DND-41 (cell line): ENCODE results near the gene TEAD1.

Experiments
- ATAC-seq: fragments of 200-7000 bp; cut with Tn5 transposase; 3 replicates; pipeline ENCODE4 v1.9.1; 2021; ENCODE audit warnings: low read depth; ENCODE audit not compliant: insufficient read depth
- DNase-seq: peaks from one replicate; pipeline ENCODE4 v3.0.0-alpha.2; 2020
- H2AFZ ChIP-seq: 2 replicates; pipeline ENCODE4 v1.6.0; 2012; ENCODE audit warnings: low read depth, low read length
- H3K27ac ChIP-seq: 2 replicates; pipeline ENCODE4 v1.5.1; 2012; ENCODE audit warnings: low read length, inconsistent platforms
- H3K27me3 ChIP-seq: fragments of 200-600 bp; sonication (generic); 2 replicates; pipeline ENCODE4 v1.6.0; 2012; ENCODE audit warnings: low read length, mild to moderate bottlenecking, inconsistent platforms; ENCODE audit not compliant: insufficient read depth, poor library complexity
- H3K36me3 ChIP-seq: 2 replicates; pipeline ENCODE4 v1.5.1; 2012; ENCODE audit warnings: low read length, inconsistent platforms; ENCODE audit not compliant: insufficient read depth
- H3K4me1 ChIP-seq: 2 replicates; pipeline ENCODE4 v1.5.1; 2012; ENCODE audit warnings: mild to moderate bottlenecking, low read length; ENCODE audit not compliant: insufficient read depth
- H3K4me2 ChIP-seq: 2 replicates; pipeline ENCODE4 v1.6.0; 2012; ENCODE audit warnings: mild to moderate bottlenecking, moderate library complexity, low read length, inconsistent platforms; ENCODE audit not compliant: insufficient read depth
- H3K4me3 ChIP-seq, 2 experiments: fragments of 200-600 bp in 1 of 2; shearing (Covaris generic) in 1 of 2; 2 replicates each; pipeline ENCODE4 v1.5.1; 2012 to 2016; ENCODE audit warnings: inconsistent platforms in 2 of 2, low read length in 2 of 2, mild to moderate bottlenecking in 2 of 2, low read depth in 1 of 2, moderate library complexity in 1 of 2
- H3K79me2 ChIP-seq: 2 replicates; pipeline ENCODE4 v1.6.0; 2012; ENCODE audit warnings: low read length, inconsistent platforms; ENCODE audit not compliant: insufficient read depth
- H3K9ac ChIP-seq: 2 replicates; pipeline ENCODE4 v1.6.0; 2012; ENCODE audit warnings: low read depth, mild to moderate bottlenecking, inconsistent platforms, low read length, moderate library complexity
- H3K9me3 ChIP-seq: 2 replicates; pipeline ENCODE4 v1.5.1; 2012; ENCODE audit warnings: low read length, moderate library complexity, mild to moderate bottlenecking, inconsistent platforms; ENCODE audit not compliant: insufficient read depth, severe bottlenecking
- H4K20me1 ChIP-seq: 2 replicates; pipeline ENCODE4 v1.6.0; 2012; ENCODE audit warnings: low read length; ENCODE audit not compliant: insufficient read depth
- CTCF ChIP-seq: IDR thresholded peaks from 2 replicates; pipeline ENCODE4 v1.5.1; 2012; ENCODE audit warnings: borderline replicate concordance, low read length, moderate library complexity, mild to moderate bottlenecking; ENCODE audit not compliant: poor library complexity, severe bottlenecking; ENCODE audit errors: extremely low read depth
- EZH2 ChIP-seq: IDR thresholded peaks from 3 replicates; pipeline ENCODE4 v1.6.1; 2012; ENCODE audit warnings: borderline replicate concordance, low read depth, mild to moderate bottlenecking, moderate library complexity, low read length, inconsistent platforms; ENCODE audit not compliant: severe bottlenecking

The TEAD1 gene

GRCh38 chr11:12674936-12675696, 895 bp downstream of the TEAD1 start:
- Histone ChIP-seq H3K9me3 (no peaks in the 10 kb centered on the region), H2AFZ (no peak overlapping the region), H3K4me1 (no peaks in the 10 kb centered on the region), H3K79me2 (no peaks in the 10 kb centered on the region), H3K36me3 (no peaks in the 10 kb centered on the region), H3K9ac (no peak overlapping the region), H3K4me2 (no peak overlapping the region), H3K4me3 (no peak overlapping the region), H4K20me1 (no peaks in the 10 kb centered on the region), H3K27ac (no peak overlapping the region), H3K27me3 (peaks cover 22% of the 10 kb centered on the region)
- DNase-seq (no peak), ATAC-seq (no peak)
- TF ChIP-seq CTCF (no peak), EZH2 (no peak)

- H3K9ac ChIP-seq: no peak overlapping the region
- no peak overlapping the region for H2AFZ ChIP-seq
- H3K36me3 ChIP-seq: no peaks in the 10 kb centered on the region
- H3K4me3 ChIP-seq: no peak overlapping the region
- DNase-seq: no peak
- no peak for TF ChIP-seq EZH2
- TF ChIP-seq CTCF: no peak
- H4K20me1 ChIP-seq: no peaks in the 10 kb centered on the region
- ATAC-seq: no peak
- no peaks in the 10 kb centered on the region for H3K9me3 ChIP-seq
- no peak overlapping the region for H3K27ac ChIP-seq
- no peaks in the 10 kb centered on the region for H3K4me1 ChIP-seq
- H3K4me2 ChIP-seq: no peak overlapping the region
- peaks cover 28% of the 10 kb centered on the region for H3K27me3 ChIP-seq
- no peaks in the 10 kb centered on the region for H3K79me2 ChIP-seq
Measured at GRCh38 chr11:12675951-12676711, 1.9 kb downstream of the TEAD1 start.

- Histone ChIP-seq H2AFZ (no peak overlapping the region), H3K36me3 (no peaks in the 10 kb centered on the region), H3K4me1 (no peaks in the 10 kb centered on the region), H3K4me2 (no peak overlapping the region), H3K79me2 (no peaks in the 10 kb centered on the region), H3K27ac (no peak overlapping the region), H3K9me3 (no peaks in the 10 kb centered on the region), H3K4me3 (no peak overlapping the region), H3K27me3 (peaks cover 34% of the 10 kb centered on the region), H4K20me1 (no peaks in the 10 kb centered on the region), H3K9ac (no peak overlapping the region)
- ATAC-seq: no peak
- TF ChIP-seq EZH2 (no peak), CTCF (no peak)
- DNase-seq: no peak
Measured at GRCh38 chr11:12677131-12677530, 2.9 kb downstream of the TEAD1 start.
